ENCODE data around the gene TTC13.

DNA sequence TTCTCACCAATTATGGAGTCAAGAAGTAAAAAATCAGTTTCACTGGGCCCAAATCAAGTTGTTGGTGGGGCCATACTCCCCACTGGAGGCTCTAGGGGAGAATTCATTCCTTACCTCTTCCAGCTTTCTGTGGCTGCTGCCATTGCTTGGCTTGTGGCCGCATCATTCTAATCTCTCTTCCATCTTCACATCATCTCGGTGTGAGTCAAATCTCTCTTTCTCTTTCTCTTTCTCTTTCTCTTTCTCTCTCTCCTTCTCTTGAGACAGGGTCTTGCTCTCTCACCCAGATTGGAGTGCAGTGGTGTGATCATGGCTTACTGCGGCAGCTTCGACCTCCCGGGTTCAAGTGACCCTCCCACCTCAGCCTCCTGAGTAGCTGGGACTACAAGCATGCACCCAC lies 33.3 kb upstream of the TTC13 start:
- TF ChIP-seq WIZ (CRISPR knock-in tag; IDR thresholded peaks at IDR 0.05) = no peak
- TF ChIP-seq ZNF253 (CRISPR knock-in tag; IDR thresholded peaks at IDR 0.05; ENCODE audit: borderline replicate concordance) = no peak
